ENCODE measurements around the gene CALHM3. TPM values are rescaled to one million over a fixed set of nuclear protein-coding genes. Genes with fewer than 3 reads are reported as not detected.
"Not testable (repeated sequence)": the region's sequence is repeated elsewhere in the genome, so short reads cannot be mapped to it uniquely, and the experiment has no call there.

Gene CALHM3, protein sequence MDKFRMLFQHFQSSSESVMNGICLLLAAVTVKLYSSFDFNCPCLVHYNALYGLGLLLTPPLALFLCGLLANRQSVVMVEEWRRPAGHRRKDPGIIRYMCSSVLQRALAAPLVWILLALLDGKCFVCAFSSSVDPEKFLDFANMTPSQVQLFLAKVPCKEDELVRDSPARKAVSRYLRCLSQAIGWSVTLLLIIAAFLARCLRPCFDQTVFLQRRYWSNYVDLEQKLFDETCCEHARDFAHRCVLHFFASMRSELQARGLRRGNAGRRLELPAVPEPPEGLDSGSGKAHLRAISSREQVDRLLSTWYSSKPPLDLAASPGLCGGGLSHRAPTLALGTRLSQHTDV
- polyA plus RNA-seq (not detected in 2 replicates), polyA minus RNA-seq (not detected in 2 replicates)

DNA sequence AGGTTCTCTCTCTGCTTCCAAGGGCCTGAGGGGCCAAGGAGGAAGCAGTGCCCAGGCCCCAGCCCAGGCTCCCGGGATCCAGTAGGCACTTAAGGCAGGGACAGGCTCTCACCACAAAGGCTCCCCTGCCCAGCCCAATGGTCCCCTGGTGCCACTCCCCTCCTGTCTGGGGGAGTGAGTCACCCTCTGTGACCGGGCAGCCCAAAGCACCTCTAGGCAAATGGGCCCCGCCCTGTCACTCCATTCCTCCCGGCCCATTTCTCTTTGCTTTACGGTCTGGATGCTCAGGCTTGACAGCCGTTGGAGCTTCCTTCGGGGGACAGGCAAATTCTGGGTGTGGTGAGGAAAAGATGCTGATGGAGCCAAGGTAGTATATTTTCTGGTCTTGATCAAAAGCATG is at the start of gene CALHM3:
Gene CALHM3, minus strand, starts transcription at position 106 of the 400 bp plus-strand sequence. CDS start 208 bp downstream, outside the sequence.
- Histone ChIP-seq H3K9me3 (ENCODE audit: low read length) (no peaks in the 10 kb centered on the region), H3K4me2 (ENCODE audit: low read length) (no peak within 1 kb of the TSS), H3K36me3 (ENCODE audit: insufficient read depth, low read length) (no peaks in the 10 kb centered on the region), H3F3A (ENCODE audit: insufficient read depth, low read length, poor library complexity, severe bottlenecking) (no peaks in the 10 kb centered on the region), H4K20me1 (ENCODE audit: insufficient read depth) (no peaks in the 10 kb centered on the region), H3K9me2 (ENCODE audit: insufficient read depth, low read length) (no peaks in the 10 kb centered on the region), H3K27ac (ENCODE audit: low read length) (no peak within 1 kb of the TSS), H3K79me2 (replicated peaks; ENCODE audit: insufficient read depth, low read length) (no peaks in the 10 kb centered on the region), H3K4me3 (ENCODE audit: low read length) (no peak within 1 kb of the TSS), H3K9ac (ENCODE audit: low read length) (no peak within 1 kb of the TSS), H2AFZ (ENCODE audit: low read depth, low read length) (no peak within 1 kb of the TSS), H3K27me3 (ENCODE audit: insufficient read depth, low read depth, low read length) (no peaks in the 10 kb centered on the region)
- TF ChIP-seq SMC3 (conservative IDR thresholded peaks at IDR 0.05; ENCODE audit: poor library complexity) (no peak), TAF1 (IDR thresholded peaks at IDR 0.05; ENCODE audit: low read depth) (no peak)
- TF ChIP-seq, protein P1, sequence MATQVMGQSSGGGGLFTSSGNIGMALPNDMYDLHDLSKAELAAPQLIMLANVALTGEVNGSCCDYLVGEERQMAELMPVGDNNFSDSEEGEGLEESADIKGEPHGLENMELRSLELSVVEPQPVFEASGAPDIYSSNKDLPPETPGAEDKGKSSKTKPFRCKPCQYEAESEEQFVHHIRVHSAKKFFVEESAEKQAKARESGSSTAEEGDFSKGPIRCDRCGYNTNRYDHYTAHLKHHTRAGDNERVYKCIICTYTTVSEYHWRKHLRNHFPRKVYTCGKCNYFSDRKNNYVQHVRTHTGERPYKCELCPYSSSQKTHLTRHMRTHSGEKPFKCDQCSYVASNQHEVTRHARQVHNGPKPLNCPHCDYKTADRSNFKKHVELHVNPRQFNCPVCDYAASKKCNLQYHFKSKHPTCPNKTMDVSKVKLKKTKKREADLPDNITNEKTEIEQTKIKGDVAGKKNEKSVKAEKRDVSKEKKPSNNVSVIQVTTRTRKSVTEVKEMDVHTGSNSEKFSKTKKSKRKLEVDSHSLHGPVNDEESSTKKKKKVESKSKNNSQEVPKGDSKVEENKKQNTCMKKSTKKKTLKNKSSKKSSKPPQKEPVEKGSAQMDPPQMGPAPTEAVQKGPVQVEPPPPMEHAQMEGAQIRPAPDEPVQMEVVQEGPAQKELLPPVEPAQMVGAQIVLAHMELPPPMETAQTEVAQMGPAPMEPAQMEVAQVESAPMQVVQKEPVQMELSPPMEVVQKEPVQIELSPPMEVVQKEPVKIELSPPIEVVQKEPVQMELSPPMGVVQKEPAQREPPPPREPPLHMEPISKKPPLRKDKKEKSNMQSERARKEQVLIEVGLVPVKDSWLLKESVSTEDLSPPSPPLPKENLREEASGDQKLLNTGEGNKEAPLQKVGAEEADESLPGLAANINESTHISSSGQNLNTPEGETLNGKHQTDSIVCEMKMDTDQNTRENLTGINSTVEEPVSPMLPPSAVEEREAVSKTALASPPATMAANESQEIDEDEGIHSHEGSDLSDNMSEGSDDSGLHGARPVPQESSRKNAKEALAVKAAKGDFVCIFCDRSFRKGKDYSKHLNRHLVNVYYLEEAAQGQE (IDR thresholded peaks at IDR 0.05; ENCODE audit: borderline replicate concordance) = no peak

DNA sequence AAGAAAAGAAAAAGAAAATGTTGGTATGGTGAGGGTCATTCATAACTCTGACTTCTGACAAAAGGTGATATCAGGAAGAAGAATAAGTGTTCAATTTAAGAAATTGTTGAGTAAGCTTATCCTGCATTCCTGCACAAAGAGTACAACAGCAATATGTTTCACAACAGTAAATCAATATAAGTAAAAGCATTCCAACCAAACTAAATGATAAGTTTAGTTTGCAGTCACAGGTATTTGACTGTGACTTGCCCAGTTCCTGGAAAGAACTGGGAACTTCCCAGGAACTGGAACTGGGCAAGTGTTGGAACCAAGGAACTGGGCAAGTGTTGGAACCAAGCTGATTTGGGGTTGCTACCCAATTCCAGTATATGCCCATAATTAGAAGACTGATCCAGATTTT is 49.5 kb upstream of the CALHM3 start:
- Histone ChIP-seq H3K9me2 (ENCODE audit: insufficient read depth, low read length) (no peaks in the 10 kb centered on the region), H3K27ac (ENCODE audit: low read length) (no peak overlapping the region), H3K27me3 (ENCODE audit: insufficient read depth, low read depth, low read length) (no peaks in the 10 kb centered on the region), H3K4me2 (ENCODE audit: low read length) (no peak overlapping the region), H3K36me3 (ENCODE audit: insufficient read depth, low read length) (no peaks in the 10 kb centered on the region), H3K4me3 (ENCODE audit: low read length) (no peak overlapping the region), H2AFZ (ENCODE audit: low read depth, low read length) (no peak overlapping the region), H3F3A (ENCODE audit: insufficient read depth, low read length, poor library complexity, severe bottlenecking) (no peaks in the 10 kb centered on the region), H3K79me2 (replicated peaks; ENCODE audit: insufficient read depth, low read length) (no peaks in the 10 kb centered on the region), H4K20me1 (ENCODE audit: insufficient read depth) (no peaks in the 10 kb centered on the region), H3K9me3 (ENCODE audit: low read length) (no peaks in the 10 kb centered on the region), H3K9ac (ENCODE audit: low read length) (no peak overlapping the region)
- TF ChIP-seq RAD21 (conservative IDR thresholded peaks at IDR 0.05) = no peak
- TF ChIP-seq EP300 (conservative IDR thresholded peaks at IDR 0.05; ENCODE audit: poor library complexity, severe bottlenecking) = no peak
- TF ChIP-seq, protein P1 (IDR thresholded peaks at IDR 0.05; ENCODE audit: borderline replicate concordance) = no peak
- no peak for TF ChIP-seq EZH2 (IDR thresholded peaks at IDR 0.05; ENCODE audit: borderline replicate concordance, insufficient read depth, low read length, poor library complexity, severe bottlenecking)
- no peak for TF ChIP-seq SMC3 (conservative IDR thresholded peaks at IDR 0.05; ENCODE audit: poor library complexity)
- TF ChIP-seq, protein P2, sequence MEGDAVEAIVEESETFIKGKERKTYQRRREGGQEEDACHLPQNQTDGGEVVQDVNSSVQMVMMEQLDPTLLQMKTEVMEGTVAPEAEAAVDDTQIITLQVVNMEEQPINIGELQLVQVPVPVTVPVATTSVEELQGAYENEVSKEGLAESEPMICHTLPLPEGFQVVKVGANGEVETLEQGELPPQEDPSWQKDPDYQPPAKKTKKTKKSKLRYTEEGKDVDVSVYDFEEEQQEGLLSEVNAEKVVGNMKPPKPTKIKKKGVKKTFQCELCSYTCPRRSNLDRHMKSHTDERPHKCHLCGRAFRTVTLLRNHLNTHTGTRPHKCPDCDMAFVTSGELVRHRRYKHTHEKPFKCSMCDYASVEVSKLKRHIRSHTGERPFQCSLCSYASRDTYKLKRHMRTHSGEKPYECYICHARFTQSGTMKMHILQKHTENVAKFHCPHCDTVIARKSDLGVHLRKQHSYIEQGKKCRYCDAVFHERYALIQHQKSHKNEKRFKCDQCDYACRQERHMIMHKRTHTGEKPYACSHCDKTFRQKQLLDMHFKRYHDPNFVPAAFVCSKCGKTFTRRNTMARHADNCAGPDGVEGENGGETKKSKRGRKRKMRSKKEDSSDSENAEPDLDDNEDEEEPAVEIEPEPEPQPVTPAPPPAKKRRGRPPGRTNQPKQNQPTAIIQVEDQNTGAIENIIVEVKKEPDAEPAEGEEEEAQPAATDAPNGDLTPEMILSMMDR (IDR thresholded peaks at IDR 0.05; ENCODE audit: poor library complexity, severe bottlenecking) = no peak
- TF ChIP-seq POLR2AphosphoS5 (IDR thresholded peaks at IDR 0.05) = no peak
- no peak for TF ChIP-seq MXI1 (conservative IDR thresholded peaks at IDR 0.05; ENCODE audit: poor library complexity, severe bottlenecking)
- no peak for TF ChIP-seq TAF1 (IDR thresholded peaks at IDR 0.05; ENCODE audit: low read depth)

DNA sequence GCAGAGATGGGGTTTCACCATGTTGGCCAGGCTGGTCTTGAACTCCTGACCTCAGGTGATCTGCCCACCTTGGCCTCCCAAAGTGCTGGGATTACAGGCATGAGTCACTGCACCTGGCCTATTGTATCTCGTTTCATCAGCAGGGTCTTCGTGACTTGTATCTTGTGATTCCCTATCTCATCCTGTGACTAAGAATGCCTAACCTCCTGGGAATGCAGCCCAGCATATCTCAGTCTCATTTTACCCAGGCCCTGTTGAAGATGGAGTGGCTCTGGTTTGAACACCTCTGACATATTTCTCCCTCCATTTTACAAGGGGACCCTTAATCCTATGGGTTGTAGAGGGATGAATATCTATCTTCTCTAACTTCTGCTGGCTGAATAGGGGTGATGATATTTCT is 48.4 kb upstream of the CALHM3 start:
- H3K9me2 ChIP-seq (ENCODE audit: insufficient read depth, low read length); H3K27me3 ChIP-seq (ENCODE audit: insufficient read depth, low read depth, low read length); H3K27ac ChIP-seq (ENCODE audit: low read length); H3K9ac ChIP-seq (ENCODE audit: low read length); H3K9me3 ChIP-seq (ENCODE audit: low read length); H2AFZ ChIP-seq (ENCODE audit: low read depth, low read length); H3K36me3 ChIP-seq (ENCODE audit: insufficient read depth, low read length); H3F3A ChIP-seq (ENCODE audit: insufficient read depth, low read length, poor library complexity, severe bottlenecking); H3K4me2 ChIP-seq (ENCODE audit: low read length); H4K20me1 ChIP-seq (ENCODE audit: insufficient read depth); H3K4me3 ChIP-seq (ENCODE audit: low read length); H3K79me2 ChIP-seq (replicated peaks; ENCODE audit: insufficient read depth, low read length): not testable (repeated sequence)
